Panc1 (cell line): ENCODE measurements around the gene COLEC11. TPM values are rescaled to one million over a fixed set of nuclear protein-coding genes. Genes with fewer than 3 reads are reported as not detected.
A peak's percentile ranks its signal among the peaks of the same experiment; 100 is the strongest.

ENCODE experiments used
- ATAC-seq: fragments of 200-7000 bp; cut with Tn5 transposase; 2 replicates; pipeline ENCODE4 v1.9.1; 2020; ENCODE audit warnings: mild to moderate bottlenecking, moderate library complexity
- BruUV-seq: library from RNA; stranded (reverse); fragments of 400-500 nt; replicated peaks from 2 replicates; lab custom pipeline; 2021; lab: Mats Ljungman, UMichigan
- CTCF ChIA-PET: fragments of 300-600 bp; sonication (Branson Sonifier 250); formaldehyde crosslinking; loops from one replicate; lab custom pipeline; 2022; ENCODE audit warnings: antibody characterized with exemption; lab: Charles Lee
- POLR2A ChIA-PET: fragments of 300-600 bp; sonication (Branson Sonifier 250); formaldehyde crosslinking; loops from one replicate; lab custom pipeline; 2022; ENCODE audit warnings: antibody characterized with exemption; lab: Charles Lee
- DNase-seq: peaks from one replicate; pipeline ENCODE4 v3.0.0-alpha.2; 2010; ENCODE audit warnings: low read depth, low spot score
- H3K27ac ChIP-seq: 2 replicates; pipeline ENCODE4 v1.5.1; 2011; ENCODE audit warnings: mild to moderate bottlenecking, low read length, inconsistent platforms
- H3K27me3 ChIP-seq: fragments of 200-500 bp; sonication (Bioruptor generic); 2 replicates; pipeline ENCODE4 v1.6.0; 2014; ENCODE audit warnings: low read length, inconsistent platforms; ENCODE audit not compliant: control insufficient read depth, insufficient read depth
- H3K36me3 ChIP-seq: fragments of 200-500 bp; sonication (Bioruptor generic); 2 replicates; pipeline ENCODE4 v1.5.1; 2014; ENCODE audit warnings: inconsistent platforms, mild to moderate bottlenecking, low read length, moderate library complexity; ENCODE audit not compliant: control insufficient read depth, insufficient read depth
- H3K4me1 ChIP-seq: 2 replicates; pipeline ENCODE4 v1.5.1; 2011; ENCODE audit warnings: inconsistent platforms, mild to moderate bottlenecking, low read length, moderate library complexity; ENCODE audit not compliant: control insufficient read depth, insufficient read depth
- H3K4me3 ChIP-seq, 2 experiments: 2 replicates each; pipeline ENCODE4 v1.5.1; 2011 to 2012; ENCODE audit warnings: low read depth in 2 of 2, low read length in 2 of 2, mild to moderate bottlenecking in 2 of 2, inconsistent platforms in 1 of 2, moderate library complexity in 1 of 2
- H3K9me3 ChIP-seq: fragments of 200-500 bp; sonication (Bioruptor generic); 2 replicates; pipeline ENCODE4 v1.5.1; 2014; ENCODE audit warnings: low read depth, mild to moderate bottlenecking, inconsistent platforms, low read length, moderate library complexity; ENCODE audit not compliant: control insufficient read depth, insufficient read depth
- POLR2AphosphoS5 ChIP-seq: IDR thresholded peaks from 2 replicates; pipeline ENCODE4 v1.6.1; 2012; ENCODE audit warnings: mild to moderate bottlenecking, low read depth, low read length, moderate library complexity
- SIN3A ChIP-seq: IDR thresholded peaks from 2 replicates; pipeline ENCODE4 v1.6.1; 2012; ENCODE audit warnings: low read depth, mild to moderate bottlenecking, low read length, moderate library complexity, borderline replicate concordance; ENCODE audit not compliant: insufficient read depth
- TCF7L2 ChIP-seq: IDR thresholded peaks from 2 replicates; pipeline ENCODE4 v1.6.1; 2011; ENCODE audit warnings: mild to moderate bottlenecking, low read depth, low read length, inconsistent platforms
- in situ Hi-C: cut with HindIII; loops from 2 replicates; pipeline ENCODE4 v1.10.0; 2016; ENCODE audit warnings: low sequenced_read_pairs, low pct_unique_long_range_greater_than_20kb
- intact Hi-C: fragments of 100-400 bp; cut with micrococcal nuclease; formaldehyde crosslinking; loops from one replicate; pipeline ENCODE4 v1.10.0; 2022; ENCODE audit not compliant: unreplicated experiment
- total RNA-seq: library from RNA; stranded (reverse); gene quantifications from one replicate; pipeline ENCODE4 v1.2.1, GENCODE V29; 2021; ENCODE audit not compliant: unreplicated experiment
- TF ChIP-seq, protein P1 (sequence below), 2 experiments: IDR thresholded peaks; 2 replicates each; pipeline ENCODE4 v1.6.1; 2011 to 2012; ENCODE audit warnings: low read depth in 2 of 2, control low read depth in 1 of 2, low read length in 1 of 2, mild to moderate bottlenecking in 1 of 2, moderate library complexity in 1 of 2; ENCODE audit not compliant: insufficient read depth in 1 of 2
- TF ChIP-seq, protein P2 (sequence below): fragments of 450-650 bp; IDR thresholded peaks from 2 replicates; pipeline ENCODE4 v1.5.1; 2017; ENCODE audit warnings: mild to moderate bottlenecking

The COLEC11 gene
- total RNA-seq, 1 experiment from 2014 or later, result 0.31 TPM

DNA sequence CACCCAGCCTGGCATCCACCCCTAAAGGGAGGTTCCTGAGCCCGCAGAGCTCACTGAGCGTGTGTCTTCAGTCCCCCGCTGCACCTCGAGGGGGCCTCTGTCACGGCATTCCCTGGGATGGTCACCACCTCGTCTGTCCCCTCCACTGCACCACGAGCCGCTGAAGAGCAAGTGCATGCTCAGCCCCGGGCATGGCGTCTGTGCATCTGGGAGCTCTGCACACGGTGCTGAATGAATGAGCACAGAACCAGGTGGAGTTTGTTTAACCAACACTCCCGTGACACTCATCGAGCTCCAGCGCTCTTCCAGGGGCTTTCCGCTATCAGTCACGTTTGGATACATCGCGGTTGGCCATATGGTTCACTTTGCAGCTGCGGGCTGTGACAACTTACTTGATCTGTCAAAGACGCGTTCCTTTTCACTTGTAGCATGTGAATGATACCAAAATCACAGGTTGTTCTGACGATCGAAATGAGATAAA lies 72.3 kb downstream of the COLEC11 start:
- H3K27me3 ChIP-seq, result no peaks in the 10 kb centered on the region
- H3K27ac ChIP-seq, result no peak overlapping the region
- H3K4me3 ChIP-seq, result peak overlapping the region in 1 of 2 experiments; percentile 16; a peak in 2 of 4 replicates
- intact Hi-C loops, result no loop called here
- CTCF ChIA-PET, result no interaction called here
- POLR2A ChIA-PET, result no interaction called here
- no peaks in the 10 kb centered on the region for H3K4me1 ChIP-seq
- H3K36me3 ChIP-seq, result no peaks in the 10 kb centered on the region
- H3K9me3 ChIP-seq, result no peaks in the 10 kb centered on the region
- ATAC-seq (peak; percentile 66), DNase-seq (no peak)
- TF ChIP-seq TCF7L2, result no peak
- TF ChIP-seq POLR2AphosphoS5, result no peak
- no peak for TF ChIP-seq SIN3A
- TF ChIP-seq, protein P1, sequence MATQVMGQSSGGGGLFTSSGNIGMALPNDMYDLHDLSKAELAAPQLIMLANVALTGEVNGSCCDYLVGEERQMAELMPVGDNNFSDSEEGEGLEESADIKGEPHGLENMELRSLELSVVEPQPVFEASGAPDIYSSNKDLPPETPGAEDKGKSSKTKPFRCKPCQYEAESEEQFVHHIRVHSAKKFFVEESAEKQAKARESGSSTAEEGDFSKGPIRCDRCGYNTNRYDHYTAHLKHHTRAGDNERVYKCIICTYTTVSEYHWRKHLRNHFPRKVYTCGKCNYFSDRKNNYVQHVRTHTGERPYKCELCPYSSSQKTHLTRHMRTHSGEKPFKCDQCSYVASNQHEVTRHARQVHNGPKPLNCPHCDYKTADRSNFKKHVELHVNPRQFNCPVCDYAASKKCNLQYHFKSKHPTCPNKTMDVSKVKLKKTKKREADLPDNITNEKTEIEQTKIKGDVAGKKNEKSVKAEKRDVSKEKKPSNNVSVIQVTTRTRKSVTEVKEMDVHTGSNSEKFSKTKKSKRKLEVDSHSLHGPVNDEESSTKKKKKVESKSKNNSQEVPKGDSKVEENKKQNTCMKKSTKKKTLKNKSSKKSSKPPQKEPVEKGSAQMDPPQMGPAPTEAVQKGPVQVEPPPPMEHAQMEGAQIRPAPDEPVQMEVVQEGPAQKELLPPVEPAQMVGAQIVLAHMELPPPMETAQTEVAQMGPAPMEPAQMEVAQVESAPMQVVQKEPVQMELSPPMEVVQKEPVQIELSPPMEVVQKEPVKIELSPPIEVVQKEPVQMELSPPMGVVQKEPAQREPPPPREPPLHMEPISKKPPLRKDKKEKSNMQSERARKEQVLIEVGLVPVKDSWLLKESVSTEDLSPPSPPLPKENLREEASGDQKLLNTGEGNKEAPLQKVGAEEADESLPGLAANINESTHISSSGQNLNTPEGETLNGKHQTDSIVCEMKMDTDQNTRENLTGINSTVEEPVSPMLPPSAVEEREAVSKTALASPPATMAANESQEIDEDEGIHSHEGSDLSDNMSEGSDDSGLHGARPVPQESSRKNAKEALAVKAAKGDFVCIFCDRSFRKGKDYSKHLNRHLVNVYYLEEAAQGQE (IDR thresholded peaks at IDR 0.05; ENCODE audit: insufficient read depth in 1 of 2, low read depth in 2 of 2, low read length in 1 of 2), result no peak
- TF ChIP-seq, protein P2, sequence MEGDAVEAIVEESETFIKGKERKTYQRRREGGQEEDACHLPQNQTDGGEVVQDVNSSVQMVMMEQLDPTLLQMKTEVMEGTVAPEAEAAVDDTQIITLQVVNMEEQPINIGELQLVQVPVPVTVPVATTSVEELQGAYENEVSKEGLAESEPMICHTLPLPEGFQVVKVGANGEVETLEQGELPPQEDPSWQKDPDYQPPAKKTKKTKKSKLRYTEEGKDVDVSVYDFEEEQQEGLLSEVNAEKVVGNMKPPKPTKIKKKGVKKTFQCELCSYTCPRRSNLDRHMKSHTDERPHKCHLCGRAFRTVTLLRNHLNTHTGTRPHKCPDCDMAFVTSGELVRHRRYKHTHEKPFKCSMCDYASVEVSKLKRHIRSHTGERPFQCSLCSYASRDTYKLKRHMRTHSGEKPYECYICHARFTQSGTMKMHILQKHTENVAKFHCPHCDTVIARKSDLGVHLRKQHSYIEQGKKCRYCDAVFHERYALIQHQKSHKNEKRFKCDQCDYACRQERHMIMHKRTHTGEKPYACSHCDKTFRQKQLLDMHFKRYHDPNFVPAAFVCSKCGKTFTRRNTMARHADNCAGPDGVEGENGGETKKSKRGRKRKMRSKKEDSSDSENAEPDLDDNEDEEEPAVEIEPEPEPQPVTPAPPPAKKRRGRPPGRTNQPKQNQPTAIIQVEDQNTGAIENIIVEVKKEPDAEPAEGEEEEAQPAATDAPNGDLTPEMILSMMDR, result no peak
- in situ Hi-C loops, result no loop called here
- BruUV-seq, result no TSS peak

DNA sequence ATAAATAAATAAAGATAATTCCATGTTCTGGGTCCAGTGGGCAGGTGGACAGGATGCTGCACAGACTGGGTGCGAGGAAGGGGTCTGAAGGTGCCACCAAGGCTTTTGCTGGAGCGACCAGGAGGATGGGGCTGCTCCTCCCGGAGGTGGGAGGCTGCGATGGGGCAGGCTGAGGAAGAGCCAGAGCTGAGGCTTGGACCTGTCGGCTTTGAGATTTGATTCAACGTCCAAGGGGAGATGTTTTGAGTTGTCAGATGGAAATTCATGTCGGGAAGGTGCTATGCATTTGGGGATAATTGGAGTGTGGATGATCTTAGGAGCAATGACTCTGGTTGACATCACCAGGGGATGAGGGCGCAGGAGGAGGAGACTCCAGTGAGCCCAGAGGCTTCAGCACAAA lies 74.7 kb downstream of the COLEC11 start:
- ChIA-PET POLR2A (no interaction called here), CTCF (no interaction called here)
- ATAC-seq, result no peak
- intact Hi-C loops (no loop called here), in situ Hi-C loops (no loop called here)
- Histone ChIP-seq H3K27me3 (peaks cover 4% of the 10 kb centered on the region; the same call in 1 of the 2 replicates), H3K27ac (no peak overlapping the region), H3K36me3 (no peaks in the 10 kb centered on the region), H3K4me3 (no peak overlapping the region), H3K4me1 (no peaks in the 10 kb centered on the region), H3K9me3 (no peaks in the 10 kb centered on the region)
- BruUV-seq, result no TSS peak
- TF ChIP-seq POLR2AphosphoS5 (no peak), SIN3A (no peak), TCF7L2 (no peak)
- TF ChIP-seq, protein P2, result no peak
- TF ChIP-seq, protein P1 (IDR thresholded peaks at IDR 0.05; ENCODE audit: insufficient read depth in 1 of 2, low read depth in 2 of 2, low read length in 1 of 2), result no peak
- DNase-seq, result no peak
